LNCAP (cell line): Measurements from ENCODE around the gene SAMD10.
A peak's percentile ranks its signal among the peaks of the same experiment; 100 is the strongest.

Source experiments
- TF ChIP-seq, protein P1 (sequence below): fragments of 450-650 bp; IDR thresholded peaks from 2 replicates; pipeline ENCODE4 v1.5.1; 2017; ENCODE audit warnings: mild to moderate bottlenecking

SAMD10 gene

GRCh38 chr20:64006490-64006889, 27.0 kb upstream of the SAMD10 start:
- TF ChIP-seq, protein P1, sequence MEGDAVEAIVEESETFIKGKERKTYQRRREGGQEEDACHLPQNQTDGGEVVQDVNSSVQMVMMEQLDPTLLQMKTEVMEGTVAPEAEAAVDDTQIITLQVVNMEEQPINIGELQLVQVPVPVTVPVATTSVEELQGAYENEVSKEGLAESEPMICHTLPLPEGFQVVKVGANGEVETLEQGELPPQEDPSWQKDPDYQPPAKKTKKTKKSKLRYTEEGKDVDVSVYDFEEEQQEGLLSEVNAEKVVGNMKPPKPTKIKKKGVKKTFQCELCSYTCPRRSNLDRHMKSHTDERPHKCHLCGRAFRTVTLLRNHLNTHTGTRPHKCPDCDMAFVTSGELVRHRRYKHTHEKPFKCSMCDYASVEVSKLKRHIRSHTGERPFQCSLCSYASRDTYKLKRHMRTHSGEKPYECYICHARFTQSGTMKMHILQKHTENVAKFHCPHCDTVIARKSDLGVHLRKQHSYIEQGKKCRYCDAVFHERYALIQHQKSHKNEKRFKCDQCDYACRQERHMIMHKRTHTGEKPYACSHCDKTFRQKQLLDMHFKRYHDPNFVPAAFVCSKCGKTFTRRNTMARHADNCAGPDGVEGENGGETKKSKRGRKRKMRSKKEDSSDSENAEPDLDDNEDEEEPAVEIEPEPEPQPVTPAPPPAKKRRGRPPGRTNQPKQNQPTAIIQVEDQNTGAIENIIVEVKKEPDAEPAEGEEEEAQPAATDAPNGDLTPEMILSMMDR, result no peak

- TF ChIP-seq, protein P1, result no peak
These were observed 26.0 kb upstream of the SAMD10 start for GRCh38 chr20:64005394-64005793.

GRCh38 chr20:64003960-64004725, 24.7 kb upstream of the SAMD10 start:
- TF ChIP-seq, protein P1, result no peak

- TF ChIP-seq, protein P1, result no peak
These were observed 22.2 kb upstream of the SAMD10 start for GRCh38 chr20:64001607-64002011.

DNA sequence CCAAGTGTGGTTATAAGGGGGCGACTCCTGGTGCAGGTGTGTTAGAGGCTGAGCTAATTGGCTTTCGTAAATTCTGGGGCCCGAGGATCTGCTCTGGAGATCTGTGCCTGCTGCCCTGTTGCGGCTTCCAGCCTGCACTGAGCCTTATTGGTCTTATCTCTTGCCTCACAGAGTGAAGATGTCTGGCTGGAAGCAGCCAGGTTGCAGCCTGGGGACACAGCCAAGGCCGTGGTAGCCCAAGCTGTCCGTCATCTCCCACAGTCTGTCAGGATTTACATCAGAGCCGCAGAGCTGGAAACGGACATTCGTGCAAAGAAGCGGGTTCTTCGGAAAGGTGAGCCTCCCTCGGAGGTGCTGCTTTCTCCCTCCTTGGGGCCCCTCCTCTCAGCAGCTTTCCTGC, 21.5 kb upstream of the SAMD10 start:
- TF ChIP-seq, protein P1, result no peak

DNA sequence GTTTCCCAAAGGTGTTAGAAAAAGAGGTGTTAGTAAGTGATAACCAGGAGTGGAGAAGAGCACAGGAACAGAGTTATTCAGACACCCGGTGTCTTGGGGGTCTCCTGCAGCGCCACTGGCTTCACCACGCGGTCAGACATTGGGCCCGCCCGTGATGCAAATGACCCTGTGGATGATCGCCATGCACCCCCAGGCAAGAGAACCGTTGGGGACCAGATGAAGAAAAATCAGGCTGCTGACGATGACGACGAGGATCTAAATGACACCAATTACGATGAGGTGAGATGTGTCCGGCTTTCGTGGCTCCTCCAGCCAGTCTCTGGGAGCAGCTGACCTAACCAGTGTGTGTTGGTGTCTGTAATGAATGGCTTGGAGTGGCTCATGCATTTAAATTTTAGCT, 3.5 kb upstream of the SAMD10 start:
- TF ChIP-seq, protein P1, result no peak

DNA sequence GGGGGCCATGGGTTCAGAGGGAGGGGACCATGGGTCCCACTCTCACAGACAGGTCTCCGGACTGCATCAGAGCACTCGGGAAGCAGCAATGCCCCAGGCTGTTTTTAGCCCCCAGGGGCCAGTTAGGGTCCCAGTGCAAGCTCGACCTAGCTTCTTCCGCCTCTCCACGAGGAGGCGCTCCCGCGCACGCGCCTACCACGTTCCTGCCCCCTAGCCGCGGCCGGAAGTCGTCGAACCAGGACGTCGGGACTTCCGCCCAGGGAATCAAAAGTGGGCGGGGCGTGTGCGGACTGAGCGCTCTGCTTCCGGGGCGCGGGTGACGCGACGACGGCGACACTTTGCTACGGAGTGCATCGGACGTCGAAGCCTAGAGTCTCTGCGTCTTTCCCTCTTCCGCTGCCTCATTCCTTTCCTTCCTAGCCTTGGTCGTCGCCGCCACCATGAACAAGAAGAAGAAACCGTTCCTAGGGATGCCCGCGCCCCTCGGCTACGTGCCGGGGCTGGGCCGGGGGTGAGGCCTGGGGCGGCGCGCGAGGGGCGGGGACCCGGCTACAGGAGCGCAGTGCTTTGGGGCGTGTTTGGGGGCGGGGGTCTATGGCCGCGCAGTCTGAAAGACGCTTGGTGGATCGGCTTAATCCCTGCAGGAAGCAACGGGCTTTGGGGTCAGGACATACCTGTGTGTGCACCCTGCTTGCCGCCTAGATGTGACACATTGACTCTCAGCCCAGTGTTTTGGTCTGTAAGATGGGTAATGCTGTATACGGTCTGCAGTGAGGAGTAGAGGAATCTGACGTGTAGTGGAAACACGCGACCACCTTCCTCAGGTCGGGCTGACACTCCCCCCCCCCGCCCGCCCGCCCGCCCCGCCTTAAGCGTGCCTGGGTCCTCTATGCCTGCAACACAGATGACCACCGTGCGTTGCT, 1.6 kb upstream of the SAMD10 start, which contains the start of gene PRPF6:
PRPF6 (plus strand) TSS at position 327 of the 923 bp plus-strand sequence; CDS start at position 441, 114 bp downstream.
- TF ChIP-seq, protein P1, result peak; percentile 89
